IMR-90 (cell line): Measurements from ENCODE around the gene TRIM27.

ENCODE experiments used
- BHLHE40 ChIP-seq: fragments of 150-350 bp; IDR thresholded peaks from 2 replicates; pipeline ENCODE4 v1.6.1; 2016; ENCODE audit warnings: mild to moderate bottlenecking, low read depth, low read length
- CEBPB ChIP-seq: IDR thresholded peaks from 2 replicates; pipeline ENCODE4 v1.6.1; 2012; ENCODE audit warnings: low read depth, low read length, improper control_type of control experiment
- CHD1 ChIP-seq: IDR thresholded peaks from 2 replicates; pipeline ENCODE4 v1.6.1; 2012; ENCODE audit warnings: low read depth, low read length, improper control_type of control experiment
- FOS ChIP-seq: fragments of 150-350 bp; IDR thresholded peaks from 2 replicates; pipeline ENCODE4 v1.6.1; 2016; ENCODE audit warnings: low read depth, low read length
- MAFK ChIP-seq: IDR thresholded peaks from 2 replicates; pipeline ENCODE4 v1.6.1; 2012; ENCODE audit warnings: low read depth, low read length, improper control_type of control experiment
- MAZ ChIP-seq: IDR thresholded peaks from 2 replicates; pipeline ENCODE4 v1.6.1; 2012; ENCODE audit warnings: low read depth, mild to moderate bottlenecking, low read length, improper control_type of control experiment, moderate library complexity, borderline replicate concordance
- NFE2L2 ChIP-seq: fragments of 150-350 bp; IDR thresholded peaks from 2 replicates; pipeline ENCODE4 v1.6.1; 2016; ENCODE audit warnings: low read depth, mild to moderate bottlenecking, low read length
- POLR2A ChIP-seq: IDR thresholded peaks from 2 replicates; pipeline ENCODE4 v1.6.1; 2012; ENCODE audit warnings: mild to moderate bottlenecking, low read depth, low read length
- RAD21 ChIP-seq: IDR thresholded peaks from 2 replicates; pipeline ENCODE4 v1.6.1; 2012; ENCODE audit warnings: low read length, improper control_type of control experiment
- RCOR1 ChIP-seq: IDR thresholded peaks from 2 replicates; pipeline ENCODE4 v1.6.1; 2012; ENCODE audit warnings: mild to moderate bottlenecking, low read length, improper control_type of control experiment; ENCODE audit not compliant: insufficient replicate concordance
- SMC3 ChIP-seq: fragments of 150-350 bp; IDR thresholded peaks from 2 replicates; pipeline ENCODE4 v1.6.1; 2016; ENCODE audit warnings: low read depth, mild to moderate bottlenecking, antibody characterized with exemption, low read length, moderate library complexity
- USF2 ChIP-seq: fragments of 150-350 bp; IDR thresholded peaks from 2 replicates; pipeline ENCODE4 v1.6.1; 2017; ENCODE audit warnings: mild to moderate bottlenecking, antibody characterized with exemption, low read length, low read depth
- TF ChIP-seq, protein P1 (sequence below): conservative IDR thresholded peaks from 2 replicates; pipeline ENCODE4 v1.5.1; 2012; ENCODE audit warnings: mild to moderate bottlenecking, low read depth, low read length, improper control_type of control experiment
- TF ChIP-seq, protein P2 (sequence below): fragments of 150-350 bp; IDR thresholded peaks from 2 replicates; pipeline ENCODE4 v1.6.1; 2016; ENCODE audit warnings: low read depth, mild to moderate bottlenecking, low read length, moderate library complexity, borderline replicate concordance

GRCh38 chr6:28906669-28907068 is 17.1 kb downstream of the TRIM27 start:
- TF ChIP-seq CEBPB, result no peak
- TF ChIP-seq, protein P1, sequence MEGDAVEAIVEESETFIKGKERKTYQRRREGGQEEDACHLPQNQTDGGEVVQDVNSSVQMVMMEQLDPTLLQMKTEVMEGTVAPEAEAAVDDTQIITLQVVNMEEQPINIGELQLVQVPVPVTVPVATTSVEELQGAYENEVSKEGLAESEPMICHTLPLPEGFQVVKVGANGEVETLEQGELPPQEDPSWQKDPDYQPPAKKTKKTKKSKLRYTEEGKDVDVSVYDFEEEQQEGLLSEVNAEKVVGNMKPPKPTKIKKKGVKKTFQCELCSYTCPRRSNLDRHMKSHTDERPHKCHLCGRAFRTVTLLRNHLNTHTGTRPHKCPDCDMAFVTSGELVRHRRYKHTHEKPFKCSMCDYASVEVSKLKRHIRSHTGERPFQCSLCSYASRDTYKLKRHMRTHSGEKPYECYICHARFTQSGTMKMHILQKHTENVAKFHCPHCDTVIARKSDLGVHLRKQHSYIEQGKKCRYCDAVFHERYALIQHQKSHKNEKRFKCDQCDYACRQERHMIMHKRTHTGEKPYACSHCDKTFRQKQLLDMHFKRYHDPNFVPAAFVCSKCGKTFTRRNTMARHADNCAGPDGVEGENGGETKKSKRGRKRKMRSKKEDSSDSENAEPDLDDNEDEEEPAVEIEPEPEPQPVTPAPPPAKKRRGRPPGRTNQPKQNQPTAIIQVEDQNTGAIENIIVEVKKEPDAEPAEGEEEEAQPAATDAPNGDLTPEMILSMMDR, result no peak
- no peak for TF ChIP-seq POLR2A
- TF ChIP-seq USF2, result no peak
- TF ChIP-seq FOS, result no peak
- no peak for TF ChIP-seq CHD1
- TF ChIP-seq, protein P2, sequence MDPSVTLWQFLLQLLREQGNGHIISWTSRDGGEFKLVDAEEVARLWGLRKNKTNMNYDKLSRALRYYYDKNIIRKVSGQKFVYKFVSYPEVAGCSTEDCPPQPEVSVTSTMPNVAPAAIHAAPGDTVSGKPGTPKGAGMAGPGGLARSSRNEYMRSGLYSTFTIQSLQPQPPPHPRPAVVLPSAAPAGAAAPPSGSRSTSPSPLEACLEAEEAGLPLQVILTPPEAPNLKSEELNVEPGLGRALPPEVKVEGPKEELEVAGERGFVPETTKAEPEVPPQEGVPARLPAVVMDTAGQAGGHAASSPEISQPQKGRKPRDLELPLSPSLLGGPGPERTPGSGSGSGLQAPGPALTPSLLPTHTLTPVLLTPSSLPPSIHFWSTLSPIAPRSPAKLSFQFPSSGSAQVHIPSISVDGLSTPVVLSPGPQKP, result no peak
- TF ChIP-seq MAZ, result no peak
- TF ChIP-seq RCOR1, result no peak
- TF ChIP-seq MAFK, result no peak
- no peak for TF ChIP-seq SMC3
- TF ChIP-seq RAD21, result no peak
- TF ChIP-seq NFE2L2, result no peak
- TF ChIP-seq BHLHE40, result no peak
